ENCODE data around the gene ARID1A.

- TF ChIP-seq, protein P1, sequence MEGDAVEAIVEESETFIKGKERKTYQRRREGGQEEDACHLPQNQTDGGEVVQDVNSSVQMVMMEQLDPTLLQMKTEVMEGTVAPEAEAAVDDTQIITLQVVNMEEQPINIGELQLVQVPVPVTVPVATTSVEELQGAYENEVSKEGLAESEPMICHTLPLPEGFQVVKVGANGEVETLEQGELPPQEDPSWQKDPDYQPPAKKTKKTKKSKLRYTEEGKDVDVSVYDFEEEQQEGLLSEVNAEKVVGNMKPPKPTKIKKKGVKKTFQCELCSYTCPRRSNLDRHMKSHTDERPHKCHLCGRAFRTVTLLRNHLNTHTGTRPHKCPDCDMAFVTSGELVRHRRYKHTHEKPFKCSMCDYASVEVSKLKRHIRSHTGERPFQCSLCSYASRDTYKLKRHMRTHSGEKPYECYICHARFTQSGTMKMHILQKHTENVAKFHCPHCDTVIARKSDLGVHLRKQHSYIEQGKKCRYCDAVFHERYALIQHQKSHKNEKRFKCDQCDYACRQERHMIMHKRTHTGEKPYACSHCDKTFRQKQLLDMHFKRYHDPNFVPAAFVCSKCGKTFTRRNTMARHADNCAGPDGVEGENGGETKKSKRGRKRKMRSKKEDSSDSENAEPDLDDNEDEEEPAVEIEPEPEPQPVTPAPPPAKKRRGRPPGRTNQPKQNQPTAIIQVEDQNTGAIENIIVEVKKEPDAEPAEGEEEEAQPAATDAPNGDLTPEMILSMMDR (IDR thresholded peaks at IDR 0.05), result no peak
- TF ChIP-seq POLR2A (IDR thresholded peaks at IDR 0.05), result no peak
- no peak for TF ChIP-seq POLR2AphosphoS5 (IDR thresholded peaks at IDR 0.05)
These were observed 56.7 kb downstream of the ARID1A start for GRCh38 chr1:26752519-26752918.

Measured in prostate gland (tissue), 2 donors.